Measurements from ENCODE around the gene PGAP6.
"Not testable (repeated sequence)": the region's sequence is repeated elsewhere in the genome, so short reads cannot be mapped to it uniquely, and the experiment has no call there.

GRCh38 chr16:387761-388666 lies 6.2 kb upstream of the PGAP6 start:
- TF ChIP-seq CTCF (IDR thresholded peaks at IDR 0.05); POLR2AphosphoS5 (IDR thresholded peaks at IDR 0.05; ENCODE audit: low read depth, low read length); MAX (IDR thresholded peaks at IDR 0.05; ENCODE audit: low read depth); EP300 (IDR thresholded peaks at IDR 0.05; ENCODE audit: borderline replicate concordance in 1 of 2, low read depth in 1 of 2, low read length in 1 of 2); RAD21 (IDR thresholded peaks at IDR 0.05; ENCODE audit: low read length); FOXJ3 (CRISPR knock-in tag; IDR thresholded peaks at IDR 0.05); ZBTB33 (IDR thresholded peaks at IDR 0.05; ENCODE audit: borderline replicate concordance, low read depth); MEF2A (IDR thresholded peaks at IDR 0.05; ENCODE audit: borderline replicate concordance, low read depth); EZH2phosphoT487 (IDR thresholded peaks at IDR 0.05; ENCODE audit: borderline replicate concordance, low read depth); MXI1 (IDR thresholded peaks at IDR 0.05; ENCODE audit: low read depth, low read length); REST (IDR thresholded peaks at IDR 0.05; ENCODE audit: low read depth, low read length): not testable (repeated sequence)

Measured in SK-N-SH (cell line).